ENCODE measurements around the gene AVP.

Gene AVP

DNA sequence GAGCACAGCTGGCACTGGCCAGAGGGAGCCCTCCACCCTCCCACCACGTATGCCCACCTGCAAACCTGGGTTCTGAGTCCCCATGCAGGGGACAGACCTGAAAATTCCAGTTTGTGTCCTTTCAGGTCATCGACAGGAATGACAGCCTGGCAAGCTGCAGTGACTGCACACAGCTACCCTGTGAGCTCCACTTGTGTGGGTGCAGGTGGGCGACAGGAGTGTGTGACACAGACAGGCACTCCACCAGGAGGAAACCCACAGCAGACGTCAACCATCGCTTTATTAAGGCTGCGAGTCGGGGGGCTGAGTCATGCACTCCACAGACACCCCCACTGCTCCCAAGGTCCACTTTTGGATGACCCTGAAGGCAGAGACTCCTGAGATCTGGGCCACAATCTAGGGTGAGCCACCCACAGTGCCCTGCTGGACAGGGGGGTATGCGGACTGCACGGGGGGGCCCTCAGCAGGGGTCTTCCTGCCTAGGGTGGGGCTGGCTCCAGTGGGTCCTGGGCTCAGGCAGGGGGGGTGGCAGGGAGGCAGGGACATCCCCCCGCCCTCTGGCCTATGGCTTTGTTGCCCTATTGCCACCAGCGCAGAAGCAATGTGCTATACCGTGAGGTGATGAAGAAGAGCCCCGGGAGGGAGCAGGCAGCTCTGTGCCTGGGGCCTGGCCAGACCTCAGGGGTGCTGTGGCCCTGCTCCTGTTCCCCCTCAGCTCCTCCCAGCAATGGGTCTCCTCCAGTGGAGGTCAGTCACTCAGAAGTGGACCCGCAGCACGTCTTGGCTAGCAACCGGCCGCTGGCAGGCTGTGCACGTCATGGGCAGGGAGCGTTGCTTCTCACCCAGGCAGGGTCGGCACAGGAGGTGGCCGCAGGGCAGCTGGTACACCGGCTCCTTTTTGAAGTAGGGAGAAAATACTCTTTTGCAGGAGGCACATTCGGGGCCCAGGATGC, 25.1 kb upstream of the AVP start:
- DNase-seq, result no peak

DNA sequence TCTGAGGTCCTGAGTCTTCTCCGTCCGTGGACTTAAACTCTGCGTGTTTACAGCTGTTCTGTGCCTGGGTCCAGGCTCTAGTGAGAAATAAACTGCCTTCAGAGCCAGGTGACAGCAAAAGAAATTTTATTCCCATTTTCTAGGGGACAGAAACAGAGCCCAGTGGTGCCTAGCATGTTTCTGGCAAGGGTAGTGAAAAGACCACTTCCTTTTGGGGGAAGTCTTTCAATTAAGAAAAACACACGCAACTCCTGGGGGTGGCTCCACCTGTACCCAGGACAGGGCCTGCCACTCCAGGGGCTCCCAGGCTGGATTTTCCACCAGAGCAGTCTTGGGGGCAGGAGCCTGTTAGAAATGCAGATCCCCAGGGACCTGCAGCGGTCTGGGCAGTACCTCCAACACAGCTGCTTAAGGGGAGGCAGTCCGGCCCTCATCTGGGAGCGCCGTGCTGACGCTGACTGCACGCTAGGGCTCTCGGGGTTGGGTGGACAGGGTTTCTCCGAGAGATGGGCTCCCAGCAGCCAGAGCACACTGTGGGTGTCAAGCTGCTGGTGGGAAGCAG, 23.0 kb upstream of the AVP start:
- no peak for DNase-seq

DNA sequence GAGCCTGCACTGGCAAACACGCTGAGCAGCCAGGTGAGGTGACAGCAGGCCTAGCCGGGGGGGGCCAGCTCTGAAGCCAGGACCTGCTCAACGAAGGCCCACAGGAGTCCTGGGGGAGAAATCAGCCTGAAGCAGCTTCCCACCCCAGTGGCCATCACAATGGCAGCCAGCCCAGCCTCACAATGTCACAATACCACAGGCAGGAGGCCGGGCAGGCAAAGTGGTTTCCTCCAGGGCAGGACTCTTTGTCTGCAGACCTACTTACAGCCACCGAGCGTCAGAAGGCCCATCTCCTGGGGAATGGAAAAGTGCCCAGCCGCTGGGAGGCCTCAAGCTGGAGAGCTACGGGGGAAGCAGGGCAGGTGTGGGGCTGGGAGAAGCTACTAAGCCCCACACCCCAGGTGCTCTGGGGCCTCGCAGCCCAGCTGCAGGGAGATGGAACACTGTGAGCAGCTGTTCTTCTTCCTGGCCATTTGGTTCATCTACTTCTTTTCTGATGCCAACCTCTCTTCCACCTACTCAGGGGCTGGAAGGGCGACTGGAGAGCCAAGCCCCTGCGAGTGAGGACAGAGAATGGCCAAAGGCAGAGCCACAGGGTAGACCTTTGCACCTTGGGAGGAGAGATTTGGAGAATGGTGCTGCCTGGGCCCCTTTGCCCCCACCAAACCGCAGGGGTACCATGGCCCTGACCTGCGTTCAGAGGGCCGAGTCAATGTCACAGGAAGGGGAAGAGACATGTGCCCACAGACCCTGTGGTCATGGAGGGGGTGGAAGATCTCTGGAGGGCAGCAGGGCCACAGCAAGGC, 22.3 kb upstream of the AVP start:
- DNase-seq, result no peak

DNA sequence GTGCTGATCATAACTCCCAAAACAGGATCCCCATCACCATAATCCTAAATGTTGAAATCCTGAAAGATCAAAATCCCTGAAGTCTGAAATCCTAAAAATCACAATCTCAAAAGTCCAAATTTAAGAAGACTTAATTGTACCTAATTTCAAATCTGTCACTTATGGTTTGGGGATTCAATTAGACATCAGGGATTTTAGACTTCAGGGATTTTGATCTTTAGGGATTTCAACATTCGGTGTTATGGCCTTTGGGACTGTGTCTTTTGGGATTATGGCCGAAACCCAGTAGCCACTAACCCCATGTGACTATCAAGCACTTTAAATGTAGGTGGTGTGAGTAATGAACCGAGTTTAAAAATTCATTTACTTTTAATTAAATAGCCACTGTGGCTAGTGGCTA, 21.7 kb upstream of the AVP start:
- no peak for DNase-seq

DNA sequence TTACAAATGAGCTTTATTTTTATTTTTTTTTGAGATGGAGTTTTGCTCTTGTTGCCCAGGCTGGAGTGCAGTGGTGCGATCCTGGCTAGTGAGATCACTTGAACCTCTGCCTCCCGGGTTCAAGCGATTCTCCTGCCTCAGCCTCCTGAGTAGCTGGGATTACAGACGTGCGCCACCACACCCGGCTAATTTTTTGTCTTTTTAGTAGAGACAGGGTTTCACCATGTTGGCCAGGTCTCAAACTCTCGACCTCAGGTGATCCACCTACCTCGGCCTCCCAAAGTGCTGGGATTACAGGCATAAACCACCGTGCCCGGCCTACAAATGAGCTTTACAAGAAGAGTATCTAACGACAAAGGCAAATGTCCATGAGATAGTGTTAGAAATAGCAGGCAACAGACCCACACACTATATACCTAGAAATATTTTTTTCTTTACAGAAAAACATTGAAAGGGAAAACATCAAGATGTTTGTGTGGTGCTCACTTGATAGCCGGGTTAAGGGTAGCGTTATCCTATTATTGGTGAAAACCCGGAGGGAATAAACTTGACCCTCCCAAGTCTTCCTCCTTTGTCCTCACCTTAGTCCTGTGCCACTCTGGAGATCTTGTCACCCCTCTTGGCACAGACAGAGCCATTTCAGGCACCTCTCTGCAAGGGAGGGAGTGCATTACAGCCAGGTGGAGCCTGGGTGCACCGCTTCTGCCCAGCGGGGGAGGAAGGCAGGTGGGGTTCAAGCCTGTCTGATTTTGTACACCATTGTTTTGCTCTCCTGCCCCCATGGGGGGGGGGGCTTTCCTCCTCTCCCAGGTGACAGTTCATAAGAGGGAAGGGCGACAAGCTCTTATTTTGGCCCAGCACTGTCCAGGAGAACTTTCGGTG, 21.0 kb upstream of the AVP start:
- DNase-seq, result no peak

DNA sequence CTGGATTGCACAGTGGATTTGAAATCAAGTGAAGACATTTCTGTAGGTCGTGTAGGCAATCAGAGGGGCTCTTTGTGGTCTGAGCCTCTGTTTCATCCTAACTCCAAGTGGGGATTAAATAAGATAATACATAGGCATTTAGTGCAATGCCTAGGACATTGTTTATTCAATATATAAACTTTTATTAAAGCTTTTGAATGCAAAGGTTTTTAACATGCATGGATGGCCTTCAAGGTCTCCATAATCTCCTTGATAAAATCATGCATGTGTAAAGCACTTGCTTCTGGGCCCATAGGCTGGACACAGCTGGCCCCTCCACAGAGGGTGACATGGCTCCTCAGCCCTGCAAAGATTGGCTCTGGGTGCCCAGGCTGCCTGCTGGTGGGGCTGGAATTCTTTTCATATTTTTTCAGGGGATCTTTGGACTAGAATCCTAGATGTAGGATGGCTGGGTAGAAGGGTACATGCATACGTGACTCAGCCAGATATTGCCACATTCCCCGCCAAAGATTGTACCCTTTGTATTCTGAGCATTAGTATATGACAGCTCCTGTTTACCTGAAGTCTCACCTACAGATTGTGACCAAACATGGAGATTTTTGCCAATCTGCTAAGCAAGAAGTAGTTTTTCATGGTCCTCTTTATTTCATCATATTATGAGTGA, 19.0 kb upstream of the AVP start:
- no peak for DNase-seq

DNA sequence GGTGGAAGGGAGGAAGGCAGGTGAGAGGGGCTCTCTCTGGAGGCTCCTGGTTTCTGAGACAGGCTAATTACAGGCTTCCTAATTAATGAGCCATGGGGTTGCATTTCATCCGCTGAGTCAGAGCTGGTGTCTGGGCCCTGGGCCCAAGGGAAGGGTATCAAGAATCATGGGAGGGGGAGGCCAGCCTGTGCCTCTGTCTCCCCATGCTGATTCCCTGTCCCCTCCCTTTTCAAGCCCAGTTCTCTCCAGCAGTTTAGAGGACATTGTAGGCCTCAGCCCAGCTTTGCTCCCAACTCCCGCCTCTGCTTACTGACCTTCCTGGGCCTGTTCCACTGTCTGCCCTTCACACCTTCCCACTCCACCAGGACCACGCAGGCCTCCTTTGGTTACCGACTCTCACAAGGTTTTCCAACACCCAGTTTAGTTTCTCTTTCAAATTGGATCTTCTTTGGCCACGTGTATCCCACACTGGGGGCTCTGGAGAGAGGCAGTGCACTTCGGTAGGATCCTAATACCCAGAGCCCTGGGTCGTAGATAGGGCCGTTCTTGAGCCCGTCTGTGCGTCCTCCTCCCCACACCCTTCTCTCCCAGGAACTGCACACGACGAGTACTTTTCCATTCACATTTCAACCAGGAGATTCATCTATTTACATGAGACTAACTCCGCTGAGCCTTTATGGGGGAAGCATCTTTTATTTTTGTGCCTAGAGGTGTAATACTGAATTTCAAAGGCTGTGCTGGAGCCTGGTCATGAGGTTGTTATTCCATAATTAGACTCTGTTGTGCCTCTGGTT, 18.2 kb upstream of the AVP start:
- DNase-seq, result no peak

DNA sequence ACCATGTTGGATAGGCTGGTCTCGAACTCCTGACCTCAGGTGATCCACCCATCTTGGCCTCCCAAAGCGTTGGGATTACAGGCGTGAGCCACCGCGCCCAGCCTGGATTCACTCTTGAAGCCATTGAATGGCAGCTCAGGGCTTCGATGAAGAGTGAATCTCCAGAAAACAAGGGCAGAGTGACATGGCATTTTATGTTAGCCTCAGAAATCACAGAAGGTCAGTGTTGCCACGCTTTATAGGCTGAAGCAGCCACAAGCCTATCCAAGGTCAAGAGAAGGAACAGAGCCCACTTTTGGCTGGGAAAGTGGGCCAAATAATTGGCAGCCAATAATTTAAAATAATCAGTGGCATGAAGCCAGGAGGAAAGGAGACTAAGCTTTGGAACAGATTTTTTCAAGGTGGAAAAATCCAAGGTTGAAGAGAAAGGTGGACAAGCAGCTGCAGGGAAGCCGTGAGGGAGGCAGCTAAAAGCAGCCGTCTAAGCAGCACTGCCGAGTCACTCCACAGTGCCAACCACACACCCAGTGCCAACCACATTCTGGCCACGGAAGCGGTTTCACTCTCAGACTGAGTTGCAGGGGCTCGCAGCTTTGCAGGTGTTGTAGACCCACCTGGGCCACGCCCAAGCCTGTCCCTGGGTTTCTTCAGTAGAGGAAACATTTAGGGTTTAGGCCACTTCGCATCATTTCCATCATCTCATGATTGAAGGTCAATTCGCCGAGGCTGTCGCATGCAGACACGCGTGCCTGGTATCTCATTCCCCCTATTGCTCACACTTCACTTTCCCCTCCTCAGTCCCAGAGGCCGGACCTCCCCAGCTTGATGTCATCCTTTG, 17.4 kb upstream of the AVP start:
- DNase-seq, result no peak

DNA sequence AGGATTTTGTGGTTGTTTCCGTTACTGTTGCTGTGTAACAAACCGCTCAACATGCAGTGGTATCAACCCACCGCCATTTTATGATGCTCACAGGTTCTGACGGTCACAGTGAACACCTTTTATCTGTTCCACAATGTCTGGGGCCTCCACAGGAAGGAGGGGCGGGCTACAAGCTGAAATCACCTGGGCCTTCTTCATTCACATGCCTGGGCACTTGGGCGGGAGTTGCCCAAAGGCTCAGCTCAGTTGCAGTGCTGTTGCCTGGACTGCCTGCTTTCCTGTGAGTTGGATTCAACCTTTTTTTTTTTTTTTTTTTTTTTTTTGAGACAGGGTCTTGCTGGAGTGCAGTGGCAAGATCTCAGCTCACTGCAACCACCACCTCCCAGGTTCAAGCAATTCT, 16.7 kb upstream of the AVP start:
- no peak for DNase-seq

DNA sequence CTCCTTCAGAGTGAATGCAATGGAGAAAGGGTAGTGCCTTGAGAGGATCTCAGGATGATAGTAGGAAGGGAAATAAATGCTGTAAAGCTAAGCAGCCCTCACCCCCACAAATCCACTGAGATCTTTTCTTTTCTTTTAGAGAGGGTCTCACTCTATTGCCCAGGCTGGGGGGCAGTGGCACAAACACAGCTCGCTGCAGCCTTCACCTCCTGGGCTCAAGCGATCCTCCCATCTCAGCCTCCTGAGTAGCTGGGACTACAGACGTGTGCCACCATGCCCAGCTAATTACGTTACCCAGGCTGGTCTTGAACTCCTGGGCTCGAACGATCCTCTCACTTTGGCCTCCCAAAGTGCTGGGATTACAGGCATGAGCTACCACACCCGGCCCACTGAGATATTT, 16.0 kb upstream of the AVP start:
- no peak for DNase-seq

DNA sequence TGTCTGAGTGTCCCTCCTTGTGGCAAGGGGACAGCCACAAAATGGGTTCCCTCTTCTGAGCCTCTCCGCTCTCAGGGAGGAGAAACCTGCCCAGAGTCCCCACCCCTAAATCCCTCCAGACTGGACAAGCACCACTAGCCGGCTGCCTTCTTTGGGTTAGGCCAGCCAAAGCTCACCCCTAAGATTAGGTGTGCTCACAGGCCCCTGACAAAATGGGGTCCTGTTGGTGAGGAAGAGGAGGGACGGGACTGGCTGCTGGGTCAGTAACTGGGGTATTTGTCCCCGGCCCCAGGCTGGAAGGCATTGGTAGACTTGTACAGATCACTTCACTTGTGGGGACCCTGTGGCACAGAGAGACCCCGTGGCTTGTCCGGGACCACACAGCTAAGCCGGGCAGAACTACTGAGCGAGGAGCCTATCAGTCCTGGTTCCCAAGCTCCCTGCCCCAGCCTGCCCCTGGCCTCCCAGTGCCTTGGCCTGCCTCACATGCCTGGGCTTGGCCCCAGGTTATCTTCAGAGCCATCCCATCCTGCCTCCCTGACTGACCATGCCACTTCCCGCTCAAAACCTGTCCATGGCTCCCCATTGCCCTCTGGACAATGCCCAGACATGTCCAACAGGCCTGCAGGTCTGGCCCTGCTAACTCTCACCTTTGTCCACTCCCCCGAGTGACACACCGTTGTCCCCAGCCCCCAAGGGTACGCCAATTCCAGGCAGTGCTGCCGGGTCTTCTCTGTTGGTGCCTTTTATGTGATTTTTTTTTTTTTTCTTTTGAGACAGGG, 10.5 kb upstream of the AVP start:
- DNase-seq, result no peak

DNA sequence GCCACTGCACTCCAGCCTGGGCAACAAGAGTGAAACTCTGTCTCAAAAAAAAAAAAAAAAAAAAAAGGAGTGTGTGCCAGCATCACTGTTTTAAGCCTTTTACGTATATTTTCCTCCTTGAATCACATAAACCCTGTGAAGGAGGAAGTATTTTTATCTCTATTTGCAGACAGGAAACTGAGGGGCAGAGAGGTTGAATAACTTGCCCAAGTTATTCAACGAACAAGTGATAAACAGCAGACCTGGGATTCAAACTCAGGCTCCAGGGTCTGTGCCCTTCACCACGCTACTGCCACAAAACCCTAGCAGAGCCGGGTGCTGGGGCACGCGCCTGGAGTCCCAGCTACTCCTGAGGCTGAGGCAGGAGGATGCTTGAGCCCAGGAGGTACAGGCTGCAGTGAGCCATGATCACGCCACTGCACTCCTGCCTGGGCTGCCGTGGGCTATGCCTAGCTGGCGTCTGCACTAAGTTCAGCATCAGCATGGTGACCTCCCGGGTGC, 9.4 kb upstream of the AVP start:
- no peak for DNase-seq

DNA sequence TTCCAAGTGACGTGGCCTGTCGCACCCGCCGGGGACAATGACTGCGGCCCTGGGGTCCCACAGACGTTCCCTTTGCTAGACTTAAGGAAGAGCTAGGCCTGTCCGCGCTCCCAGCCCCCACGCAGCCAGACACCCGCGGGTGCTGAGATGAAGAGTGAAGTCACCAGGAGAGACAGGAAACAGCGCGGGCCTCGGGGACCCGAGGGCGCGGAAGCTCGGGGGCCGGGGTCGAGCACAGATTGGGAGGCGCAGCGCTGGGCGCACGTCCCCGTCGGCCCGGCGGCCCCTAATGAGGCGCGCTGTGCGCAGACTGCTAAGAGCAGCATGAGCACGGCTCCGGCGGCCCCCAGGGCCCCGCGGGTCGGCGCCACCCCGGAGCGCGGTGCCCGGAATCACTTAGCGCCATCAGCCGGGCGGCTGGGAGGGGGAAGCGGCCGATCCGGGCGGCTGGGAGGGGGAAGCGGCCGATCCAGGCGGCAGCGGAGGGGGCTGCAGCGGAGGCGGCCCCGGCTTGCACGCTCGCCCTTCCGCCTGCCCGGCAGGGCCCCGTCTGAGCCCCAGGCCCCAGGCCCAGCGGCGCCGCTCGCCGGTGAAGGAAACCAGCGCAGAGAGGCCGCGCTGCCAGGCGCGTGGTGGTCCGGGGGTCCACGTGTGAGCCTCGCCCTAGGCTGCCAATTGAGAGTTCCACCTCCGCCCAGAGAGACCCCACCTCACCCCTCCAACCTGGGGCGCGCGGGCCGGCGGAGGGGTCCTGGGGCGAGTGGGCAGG, 8.3 kb upstream of the AVP start:
- DNase-seq, result peak; percentile 53

DNA sequence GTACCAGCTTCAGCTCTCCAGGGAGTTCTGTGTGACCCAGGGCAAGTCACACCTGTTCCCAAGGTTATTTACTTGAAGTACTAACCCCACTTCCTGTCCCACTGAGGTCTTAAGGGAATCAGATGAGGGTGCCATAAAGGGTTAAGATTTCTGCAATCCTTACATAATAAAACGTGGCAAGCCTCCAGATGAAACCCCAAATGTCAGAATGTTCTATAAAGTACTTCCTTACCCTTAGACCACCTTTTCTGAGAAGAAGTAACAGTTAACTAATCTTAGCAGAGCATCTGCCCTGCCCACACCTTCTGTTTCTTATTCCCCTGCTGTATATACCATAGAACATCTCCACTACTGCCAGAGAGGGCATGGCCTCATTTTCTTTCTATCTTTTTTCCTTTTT, 6.0 kb upstream of the AVP start:
- no peak for DNase-seq

DNA sequence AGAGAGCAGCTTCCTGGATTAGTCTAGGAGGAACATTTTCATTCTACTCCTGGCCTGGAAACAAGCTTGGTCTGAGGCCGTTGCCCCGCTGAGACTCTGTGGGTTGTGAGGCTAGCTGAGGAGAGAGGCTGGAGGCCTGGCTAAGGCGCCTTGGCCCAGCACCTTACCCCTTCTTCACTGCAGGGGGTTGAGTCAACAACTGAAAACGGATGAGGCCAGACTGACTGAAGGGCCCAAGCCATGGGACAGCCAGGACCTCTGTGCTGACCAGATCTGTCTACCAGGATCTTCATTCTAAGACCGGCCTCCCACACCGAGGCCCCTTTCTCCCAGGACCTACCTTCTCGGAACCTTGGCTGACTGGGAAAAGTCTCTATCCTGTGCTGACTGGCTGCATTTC, 3.5 kb upstream of the AVP start:
- no peak for DNase-seq

DNA sequence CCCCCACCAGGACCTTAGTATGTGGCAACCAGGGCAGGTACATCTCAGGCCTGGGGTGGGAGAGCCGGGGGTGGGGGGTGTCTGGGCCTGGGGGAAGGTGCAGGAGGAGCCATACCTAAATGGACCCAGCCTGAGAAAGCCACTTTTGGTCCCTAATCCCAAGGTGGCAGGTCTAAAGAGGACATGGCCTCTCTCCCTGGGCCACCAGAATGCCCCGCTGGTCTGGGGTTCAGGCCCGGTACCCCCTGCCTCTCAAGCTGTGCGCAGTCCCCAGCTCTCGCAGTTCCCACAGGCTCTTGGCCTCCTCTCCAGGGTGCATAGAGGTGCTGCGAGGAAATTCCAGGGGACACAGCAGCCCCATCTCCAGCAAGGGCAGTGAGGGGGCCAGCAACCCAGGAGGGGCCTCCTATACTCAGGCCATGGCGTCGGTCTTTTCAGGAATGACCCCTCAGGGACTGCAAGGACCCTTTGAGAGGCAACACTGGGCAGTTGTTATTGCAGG, 1.1 kb upstream of the AVP start:
- no peak for DNase-seq

DNA sequence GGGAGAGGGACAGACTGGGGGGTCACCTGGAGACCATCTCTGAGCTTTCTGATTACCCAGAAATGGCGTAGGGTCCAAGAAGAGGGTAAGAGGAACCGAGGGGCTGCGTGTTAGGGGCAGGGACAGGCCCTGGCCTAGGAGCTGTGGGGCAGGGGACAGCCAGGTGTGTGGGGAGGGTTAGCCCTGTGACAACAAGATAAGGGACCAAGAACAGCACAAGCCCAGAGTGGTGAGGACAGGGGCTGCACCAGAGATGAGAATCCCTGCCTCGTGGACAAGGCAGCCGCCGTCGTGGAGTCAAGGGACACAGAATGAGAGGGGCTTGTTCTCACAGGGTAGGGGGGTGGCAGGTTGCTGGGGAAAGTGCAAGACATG, 449 bp upstream of the AVP start:
- DNase-seq, result no peak
